H1 (cell line): ENCODE measurements around the gene GLI1. TPM values are rescaled to one million over a fixed set of nuclear protein-coding genes. Genes with fewer than 3 reads are reported as not detected.
"Not testable (repeated sequence)": the region's sequence is repeated elsewhere in the genome, so short reads cannot be mapped to it uniquely, and the experiment has no call there.

ENCODE experiments used
- CTCF ChIA-PET: fragments of 300-600 bp; sonication (Branson Sonifier 250); formaldehyde crosslinking; loops from one replicate; lab custom pipeline; 2021; ENCODE audit not compliant: partially characterized antibody; lab: Charles Lee
- POLR2A ChIA-PET: fragments of 300-600 bp; sonication (Branson Sonifier 250); formaldehyde crosslinking; loops from one replicate; lab custom pipeline; 2021; ENCODE audit warnings: inconsistent platforms; ENCODE audit not compliant: partially characterized antibody; lab: Charles Lee
- DNase-seq, 2 experiments: peaks; one replicate each; pipeline versions ENCODE4 v3.0.0 to v3.0.0-alpha.2; 2010 to 2022; ENCODE audit warnings: low spot score in 2 of 2, low read depth in 1 of 2, mixed read lengths in 1 of 2
- FAIRE-seq: peaks from 2 replicates; lab custom pipeline; 2011; peaks lifted over from hg19 to GRCh38; lab: Jason Lieb, UNC
- H2AFZ ChIP-seq: 2 replicates; pipeline ENCODE4 v1.8.1; 2012; ENCODE audit warnings: low read length, inconsistent platforms
- H2AK5ac ChIP-seq: 2 replicates; pipeline ENCODE4 v1.6.1; 2013; ENCODE audit warnings: low read depth, low read length
- H2BK120ac ChIP-seq: replicated peaks from 2 replicates; pipeline ENCODE3; 2013; ENCODE audit warnings: low read depth, low read length, inconsistent platforms
- H2BK12ac ChIP-seq: 2 replicates; pipeline ENCODE4 v1.6.1; 2013; ENCODE audit warnings: low read depth, low read length
- H2BK15ac ChIP-seq: 2 replicates; pipeline ENCODE4 v1.6.1; 2013; ENCODE audit warnings: low read length
- H2BK20ac ChIP-seq: 2 replicates; pipeline ENCODE4 v1.6.1; 2013; ENCODE audit warnings: low read length
- H2BK5ac ChIP-seq: 2 replicates; pipeline ENCODE4 v1.6.1; 2013; ENCODE audit warnings: low read depth, low read length
- H3K14ac ChIP-seq: 2 replicates; pipeline ENCODE4 v1.6.1; 2013; ENCODE audit warnings: inconsistent platforms; ENCODE audit not compliant: insufficient read length
- H3K18ac ChIP-seq: 2 replicates; pipeline ENCODE4 v1.6.1; 2013; ENCODE audit warnings: low read length; ENCODE audit errors: extremely low read depth
- H3K23ac ChIP-seq: 2 replicates; pipeline ENCODE4 v1.6.1; 2013; ENCODE audit warnings: inconsistent platforms; ENCODE audit not compliant: insufficient read length
- H3K23me2 ChIP-seq: 2 replicates; pipeline ENCODE4 v1.6.1; 2013; ENCODE audit warnings: low read depth, low read length
- H3K27ac ChIP-seq: 2 replicates; pipeline ENCODE4 v1.6.1; 2011; ENCODE audit warnings: low read depth, low read length, inconsistent platforms
- H3K27me3 ChIP-seq, 4 experiments: replicated peaks in 1 of 4; 1 replicate in 1 of 4; 2 replicates in 3 of 4; pipeline versions ENCODE4 v1.6.1 to v1.8.1; 2011 to 2013; ENCODE audit warnings: low read length in 3 of 4, mild to moderate bottlenecking in 3 of 4, inconsistent platforms in 2 of 4, mixed read lengths in 2 of 4, moderate library complexity in 1 of 4; ENCODE audit not compliant: control insufficient read depth in 3 of 4, insufficient read depth in 3 of 4; ENCODE audit errors: extremely low read depth in 1 of 4
- H3K36me3 ChIP-seq, 4 experiments: 2 replicates each; pipeline versions ENCODE4 v1.6.1 to v1.8.1; 2011 to 2013; ENCODE audit warnings: mild to moderate bottlenecking in 4 of 4, low read length in 3 of 4, moderate library complexity in 2 of 4, control low read depth in 1 of 4, inconsistent platforms in 1 of 4; ENCODE audit not compliant: insufficient read depth in 4 of 4, control insufficient read depth in 2 of 4
- H3K4ac ChIP-seq: replicated peaks from 2 replicates; pipeline ENCODE3; 2013; ENCODE audit warnings: low read length, low read depth, mixed read lengths, inconsistent platforms; ENCODE audit not compliant: insufficient read length
- H3K4me1 ChIP-seq, 4 experiments: replicated peaks in 1 of 4; 1 replicate in 1 of 4; 2 replicates in 3 of 4; pipeline versions ENCODE4 v1.6.1 to v1.8.1; 2011 to 2013; ENCODE audit warnings: low read length in 3 of 4, inconsistent platforms in 2 of 4, mixed read lengths in 1 of 4; ENCODE audit not compliant: insufficient read depth in 4 of 4, control insufficient read depth in 3 of 4
- H3K4me2 ChIP-seq, 2 experiments: 2 replicates each; pipeline versions ENCODE4 v1.6.1 to v1.8.1; 2011 to 2013; ENCODE audit warnings: low read depth in 2 of 2, low read length in 2 of 2, control low read depth in 1 of 2, inconsistent platforms in 1 of 2, mild to moderate bottlenecking in 1 of 2; ENCODE audit not compliant: insufficient read depth in 1 of 2
- H3K4me3 ChIP-seq, 4 experiments: fragments of 200-600, 300-600 bp in 1 of 4; sonication (generic), shearing (Covaris generic), sonication (Bioruptor Twin) in 1 of 4; 2 replicates each; pipeline versions ENCODE4 v1.5.1 to v1.8.1; 2011 to 2016; ENCODE audit warnings: low read length in 4 of 4, low read depth in 3 of 4, control low read depth in 2 of 4, inconsistent platforms in 2 of 4, mild to moderate bottlenecking in 2 of 4, mixed read lengths in 1 of 4, moderate library complexity in 1 of 4; ENCODE audit not compliant: insufficient read depth in 2 of 4; ENCODE audit errors: extremely low read depth in 1 of 4
- H3K56ac ChIP-seq: replicated peaks from 2 replicates; pipeline ENCODE3; 2013; ENCODE audit warnings: low read depth, mild to moderate bottlenecking, mixed read lengths, low read length, inconsistent platforms; ENCODE audit not compliant: insufficient read length
- H3K79me1 ChIP-seq: 2 replicates; pipeline ENCODE4 v1.6.1; 2013; ENCODE audit warnings: low read depth, low read length, control low read depth
- H3K79me2 ChIP-seq, 2 experiments: 2 replicates each; pipeline versions ENCODE4 v1.6.1 to v1.8.1; 2012 to 2013; ENCODE audit warnings: low read length in 2 of 2, mild to moderate bottlenecking in 2 of 2, inconsistent platforms in 1 of 2; ENCODE audit not compliant: insufficient read depth in 2 of 2, control insufficient read depth in 1 of 2
- H3K9ac ChIP-seq, 4 experiments: replicated peaks in 1 of 4; 1 replicate in 1 of 4; 2 replicates in 3 of 4; pipeline versions ENCODE4 v1.6.1 to v1.8.1; 2011 to 2013; ENCODE audit warnings: low read depth in 3 of 4, low read length in 3 of 4, control low read depth in 2 of 4, mild to moderate bottlenecking in 2 of 4, moderate library complexity in 2 of 4, inconsistent platforms in 1 of 4; ENCODE audit errors: extremely low read depth in 1 of 4
- H3K9me3 ChIP-seq, 2 experiments: 2 replicates each; pipeline versions ENCODE4 v1.6.1 to v1.8.1; 2012 to 2013; ENCODE audit warnings: mild to moderate bottlenecking in 2 of 2, moderate library complexity in 2 of 2, control low read depth in 1 of 2, inconsistent platforms in 1 of 2, low read depth in 1 of 2, low read length in 1 of 2, mixed read lengths in 1 of 2; ENCODE audit not compliant: insufficient read depth in 2 of 2
- H4K20me1 ChIP-seq, 2 experiments: replicated peaks in 1 of 2; 2 replicates each; pipeline versions ENCODE3 to v1.8.1; 2011 to 2013; ENCODE audit warnings: inconsistent platforms in 2 of 2, low read length in 2 of 2, mild to moderate bottlenecking in 1 of 2; ENCODE audit not compliant: insufficient read depth in 2 of 2, control insufficient read depth in 1 of 2
- H4K5ac ChIP-seq: 2 replicates; pipeline ENCODE4 v1.6.1; 2013; ENCODE audit warnings: low read length, low read depth, mixed read lengths, inconsistent platforms; ENCODE audit not compliant: insufficient read length
- H4K8ac ChIP-seq: 2 replicates; pipeline ENCODE4 v1.8.0; 2013; ENCODE audit warnings: mild to moderate bottlenecking, moderate library complexity, low read length, inconsistent platforms; ENCODE audit not compliant: insufficient read depth; ENCODE audit errors: extremely low read depth
- H4K91ac ChIP-seq: replicated peaks from 2 replicates; pipeline ENCODE3; 2013; ENCODE audit warnings: low read length, mixed read lengths, inconsistent platforms; ENCODE audit not compliant: insufficient read length
- WGBS, 2 experiments: shearing (Covaris generic) in 1 of 2; methylation state at CpG; one replicate each; pipeline versions ENCODE4 v1.1.6 to v1.1.7; 2013 to 2015; ENCODE audit warnings: low lambda C conversion rate in 2 of 2, mixed read lengths in 2 of 2, inconsistent platforms in 1 of 2, low coverage in 1 of 2, missing lambda C conversion rate in 1 of 2; ENCODE audit not compliant: insufficient replicate concordance in 2 of 2, insufficient coverage in 1 of 2, insufficient read length in 1 of 2; ENCODE audit errors: extremely low coverage in 1 of 2, missing lambda C conversion rate in 1 of 2; 5-methylcytosine and 5-hydroxymethylcytosine counted together
- polyA plus RNA-seq, 7 experiments: library from polyadenylated mRNA; depleted of rRNA in 3 of 7; stranded (reverse) in 5 of 7; unstranded in 2 of 7; fragments of >200 nt in 5 of 7; fragments of 200-250 nt in 2 of 7; gene quantifications; 1 replicate in 5 of 7; 2 replicates in 1 of 7; 4 replicates in 1 of 7; pipeline versions ENCODE4 v1.2.1 to v1.2.3, GENCODE V29; 2011 to 2013; ENCODE audit warnings: missing spikeins in 2 of 7, mixed read lengths in 2 of 7
- total RNA-seq: library from RNA; stranded (reverse); fragmentation: NEBNext Ultra II Directional; extraction: Animal tissue kit (Norgen Biotek cat#: 25700); gene quantifications from 2 replicates; pipeline ENCODE4 v1.2.1, GENCODE V29; 2021

The GLI1 gene
- total and polyA plus RNA-seq, 2 of the 8 experiments (the other 6 are each of a cell fraction or from before 2014, with no cell fraction given) = 23.5 to 25.3 TPM

GRCh38 chr12:57414160-57414559 lies 45.4 kb upstream of the GLI1 start:
- ChIA-PET CTCF (interaction anchor here (0.7 to 1.2 kb wide), 6 partner anchors 9 to 169 kb away, joined by 3 to 5 read pairs (median 4); partner anchors contain the start of gene INHBE), POLR2A (interaction anchor here (1.0 to 1.7 kb wide), 8 partner anchors 11 to 163 kb away, joined by 3 to 6 read pairs (median 4); partner anchors contain the start of genes INHBE and STAC3)
- not testable (repeated sequence) for H2BK120ac ChIP-seq, H3K27ac ChIP-seq, H2BK12ac ChIP-seq, H3K27me3 ChIP-seq, H2AK5ac ChIP-seq, H3K56ac ChIP-seq, H3K14ac ChIP-seq, H2BK20ac ChIP-seq, H3K79me1 ChIP-seq, H4K20me1 ChIP-seq, H4K91ac ChIP-seq, H3K23ac ChIP-seq, H3K4me2 ChIP-seq, H3K4me1 ChIP-seq, H4K8ac ChIP-seq, DNase-seq, H3K79me2 ChIP-seq, H3K4ac ChIP-seq, H2BK5ac ChIP-seq, H2AFZ ChIP-seq, H3K4me3 ChIP-seq, FAIRE-seq, H3K9me3 ChIP-seq, H3K36me3 ChIP-seq, H4K5ac ChIP-seq, H3K18ac ChIP-seq, H3K23me2 ChIP-seq, H3K9ac ChIP-seq, H2BK15ac ChIP-seq
- WGBS, 2 experiments = 90% methylated on average over 5 of the region's 6 CpGs; no CpG with 5 or more reads in 1 of the 2 experiments
